ENCODE results near the gene DNMT3L. TPM values are rescaled to one million over a fixed set of nuclear protein-coding genes. Genes with fewer than 3 reads are reported as not detected.

Gene DNMT3L
- total and polyA plus RNA-seq, 12 donors, result not detected

GRCh38 chr21:44272284-44272858, 10.7 kb upstream of the DNMT3L start:
- Histone ChIP-seq H3K36me3 (no peaks in the 10 kb centered on the region), H3K27me3 (no peaks in the 10 kb centered on the region), H3K4me1 (no peaks in the 10 kb centered on the region), H3K4me3 (no peak overlapping the region), H3K9me3 (peaks cover 0 to 10% (median 0%) of the 10 kb centered on the region in 11 donors), H3K27ac (no peak overlapping the region)
- intact Hi-C loops (cut with DNase I), result no loop called here
- ATAC-seq, result peak in 2 of 8 donors; percentile 20 to 38
- WGBS, 2 donors, result 91% methylated on average over 18 of the region's 18 CpGs
- TF ChIP-seq CTCF (IDR thresholded peaks at IDR 0.05), result no peak
- DNase-seq, result no peak

- intact Hi-C loops (cut with DNase I), result no loop called here
- ATAC-seq, result peak in 2 of 8 donors; percentile 22 to 38
These were observed 10.0 kb upstream of the DNMT3L start for GRCh38 chr21:44271558-44272283.

GRCh38 chr21:44269090-44269489, 7.4 kb upstream of the DNMT3L start:
- H3K36me3 ChIP-seq, result no peaks in the 10 kb centered on the region
- DNase-seq, result no peak
- no peak overlapping the region for H3K27ac ChIP-seq
- H3K4me1 ChIP-seq, result no peaks in the 10 kb centered on the region
- no peaks in the 10 kb centered on the region for H3K27me3 ChIP-seq
- no peaks in the 10 kb centered on the region for H3K9me3 ChIP-seq
- no peak for TF ChIP-seq CTCF (IDR thresholded peaks at IDR 0.05)
- H3K4me3 ChIP-seq, result no peak overlapping the region
- ATAC-seq, result no peak
- 82% methylated on average over 8 of the region's 8 CpGs for WGBS, 2 donors
- intact Hi-C loops (cut with DNase I), result no loop called here

More at GRCh38 chr21:44271558-44272283, 10.0 kb upstream of the DNMT3L start:
- no peak for TF ChIP-seq CTCF (IDR thresholded peaks at IDR 0.05)
- no peaks in the 10 kb centered on the region for H3K36me3 ChIP-seq
- H3K4me3 ChIP-seq, result no peak overlapping the region
- H3K27me3 ChIP-seq, result no peaks in the 10 kb centered on the region
- no peak for DNase-seq
- 81 to 85% methylated on average over 18 of the region's 18 CpGs for WGBS, 2 donors
- H3K27ac ChIP-seq, result no peak overlapping the region
- H3K9me3 ChIP-seq, result peaks cover 0 to 10% (median 0%) of the 10 kb centered on the region in 11 donors
- no peaks in the 10 kb centered on the region for H3K4me1 ChIP-seq

- no peaks in the 10 kb centered on the region for H3K4me1 ChIP-seq
- H3K36me3 ChIP-seq, result no peaks in the 10 kb centered on the region
- TF ChIP-seq CTCF (IDR thresholded peaks at IDR 0.05), result peak in 7 of 9 donors; percentile 16 to 45 (median 28)
- no peak overlapping the region for H3K4me3 ChIP-seq
- intact Hi-C loops (cut with DNase I), result loop anchor here in 1 of 10 donors (2.0 kb wide), 1 partner anchor 21 kb away; no protein-coding TSS in a partner anchor
- DNase-seq (no peak), ATAC-seq (peak in 4 of 8 donors; percentile 23 to 50 (median 28))
- 75 to 80% methylated on average over 19 of the region's 19 CpGs for WGBS, 2 donors
- no peak overlapping the region for H3K27ac ChIP-seq
- no peaks in the 10 kb centered on the region for H3K9me3 ChIP-seq
- peaks cover 0 to 4% (median 0%) of the 10 kb centered on the region in 7 donors for H3K27me3 ChIP-seq
These were observed 6.0 kb upstream of the DNMT3L start for GRCh38 chr21:44267655-44268142.

All from heart right ventricle (tissue), 16 donors.